CD8-positive, alpha-beta memory T cell (primary cell): ENCODE results near the gene METAP1D. TPM values are rescaled to one million over a fixed set of nuclear protein-coding genes. Genes with fewer than 3 reads are reported as not detected.
A peak's percentile ranks its signal among the peaks of the same experiment; 100 is the strongest.

ENCODE experiments used
- CTCF ChIA-PET: fragments of 350-600 bp; sonication (Branson Sonifier 250); formaldehyde crosslinking; loops from one replicate; lab custom pipeline; 2021; ENCODE audit warnings: antibody characterized with exemption; lab: Charles Lee
- POLR2A ChIA-PET: fragments of 350-600 bp; sonication (Branson Sonifier 250); formaldehyde crosslinking; loops from one replicate; lab custom pipeline; 2021; ENCODE audit warnings: antibody characterized with exemption; lab: Charles Lee
- DNase-seq, 5 donors: peaks; one replicate each; pipeline versions ENCODE4 v3.0.0 to v3.0.0-alpha.2; 2020 to 2022; ENCODE audit warnings: mixed read lengths in 1 of 5
- H3K27ac ChIP-seq: one replicate; pipeline ENCODE4 v1.7.0; 2013; ENCODE audit warnings: low read depth, mild to moderate bottlenecking, low read length, moderate library complexity
- H3K27me3 ChIP-seq: 2 replicates; pipeline ENCODE4 v1.7.0; 2013; ENCODE audit warnings: low read length, mild to moderate bottlenecking; ENCODE audit not compliant: insufficient read depth, poor library complexity, severe bottlenecking
- H3K36me3 ChIP-seq: 2 replicates; pipeline ENCODE4 v1.7.0; 2013; ENCODE audit warnings: mild to moderate bottlenecking, low read length, moderate library complexity; ENCODE audit not compliant: insufficient read depth
- H3K4me1 ChIP-seq: 2 replicates; pipeline ENCODE4 v1.7.0; 2013; ENCODE audit warnings: mild to moderate bottlenecking, low read length, moderate library complexity; ENCODE audit not compliant: insufficient read depth
- H3K4me3 ChIP-seq: 2 replicates; pipeline ENCODE4 v1.7.0; 2013; ENCODE audit warnings: mild to moderate bottlenecking, low read length
- H3K9me3 ChIP-seq: 2 replicates; pipeline ENCODE4 v1.7.0; 2013; ENCODE audit warnings: mild to moderate bottlenecking, low read length
- H3K27ac Mint-ChIP-seq, 8 donors: one replicate each; pipeline ENCODE4 v1.8.0; 2020 to 2021; ENCODE audit warnings: mixed read lengths in 8 of 8, mild to moderate bottlenecking in 6 of 8, inconsistent platforms in 3 of 8, moderate library complexity in 3 of 8
- H3K27me3 Mint-ChIP-seq, 2 donors: one replicate each; pipeline ENCODE4 v1.8.0; 2020 to 2021; ENCODE audit warnings: mixed read lengths in 2 of 2, mild to moderate bottlenecking in 1 of 2, moderate library complexity in 1 of 2
- H3K36me3 Mint-ChIP-seq, 3 donors: one replicate each; pipeline ENCODE4 v1.8.0; 2020 to 2021; ENCODE audit warnings: mixed read lengths in 3 of 3, inconsistent platforms in 1 of 3, mild to moderate bottlenecking in 1 of 3
- H3K4me1 Mint-ChIP-seq, 3 donors: one replicate each; pipeline ENCODE4 v1.8.0; 2020 to 2021; ENCODE audit warnings: mixed read lengths in 3 of 3, inconsistent platforms in 1 of 3, mild to moderate bottlenecking in 1 of 3
- H3K4me3 Mint-ChIP-seq, 7 donors: one replicate each; pipeline ENCODE4 v1.8.0; 2020 to 2021; ENCODE audit warnings: mixed read lengths in 7 of 7, mild to moderate bottlenecking in 6 of 7, moderate library complexity in 4 of 7, inconsistent platforms in 2 of 7
- H3K9me3 Mint-ChIP-seq, 5 donors: one replicate each; pipeline ENCODE4 v1.8.0; 2020 to 2022; ENCODE audit warnings: mixed read lengths in 5 of 5, mild to moderate bottlenecking in 3 of 5, moderate library complexity in 2 of 5, inconsistent platforms in 1 of 5
- polyA plus RNA-seq: library from polyadenylated mRNA; unstranded; fragments of 300-500 nt; fragmentation: Illumina TruSeq; gene quantifications from one replicate; pipeline ENCODE4 v1.2.3, GENCODE V29; 2021
- total RNA-seq, 2 experiments: library from RNA; stranded (reverse); gene quantifications; one replicate each; pipeline ENCODE4 v1.2.3, GENCODE V29; 2021

The METAP1D gene
- total and polyA plus RNA-seq, 3 experiments from 2014 or later: 2.7 to 10.2 (median 9.0) TPM

- Histone ChIP-seq H3K9me3 (no peaks in the 10 kb centered on the region), H3K4me3 (peak overlapping the region; percentile 11), H3K27ac (no peak overlapping the region), H3K27me3 (peaks cover 77% of the 10 kb centered on the region), H3K4me1 (peaks cover 31% of the 10 kb centered on the region), H3K36me3 (no peaks in the 10 kb centered on the region)
- peaks cover 75 to 80% of the 10 kb centered on the region in 2 donors for H3K27me3 Mint-ChIP-seq
- ChIA-PET POLR2A (interaction anchor here (0.6 kb wide), 1 partner anchor 479 kb away, joined by 4 read pairs; no protein-coding TSS in a partner anchor), CTCF (interaction anchor here (0.7 to 2.2 kb wide), 12 partner anchors 10 to 511 kb away, joined by 3 to 9 read pairs (median 5); partner anchors contain the start of gene DLX1)
- no peaks in the 10 kb centered on the region for H3K36me3 Mint-ChIP-seq
- H3K4me3 Mint-ChIP-seq: peak overlapping the region; percentile 19 to 60 (median 46)
- H3K9me3 Mint-ChIP-seq: peaks cover 0 to 8% (median 2%) of the 10 kb centered on the region in 5 donors
- H3K4me1 Mint-ChIP-seq: peaks cover 39 to 57% (median 48%) of the 10 kb centered on the region in 3 donors
- H3K27ac Mint-ChIP-seq: peak overlapping the region in 1 of 8 donors; percentile 77
- peak in 2 of 5 donors; percentile 38 to 63 for DNase-seq
Measured at GRCh38 chr2:172106108-172106961, 106.6 kb downstream of the METAP1D start.

GRCh38 chr2:172107690-172108586 lies 108.2 kb downstream of the METAP1D start:
- peaks cover 68% of the 10 kb centered on the region in 2 donors for H3K27me3 Mint-ChIP-seq
- ChIA-PET CTCF (interaction anchor here (0.8 to 1.6 kb wide), 3 partner anchors 21 to 509 kb away, joined by 3 to 5 read pairs (median 3); no protein-coding TSS in a partner anchor), POLR2A (no interaction called here)
- no peak overlapping the region for H3K4me3 ChIP-seq
- H3K36me3 Mint-ChIP-seq: no peaks in the 10 kb centered on the region
- H3K4me3 Mint-ChIP-seq: peak overlapping the region in 2 of 7 donors; percentile 73 to 85
- no peaks in the 10 kb centered on the region for H3K36me3 ChIP-seq
- no peaks in the 10 kb centered on the region for H3K9me3 ChIP-seq
- H3K9me3 Mint-ChIP-seq: peaks cover 0 to 6% (median 2%) of the 10 kb centered on the region in 5 donors
- H3K27ac ChIP-seq: no peak overlapping the region
- DNase-seq: no peak
- peaks cover 21% of the 10 kb centered on the region for H3K4me1 ChIP-seq
- H3K4me1 Mint-ChIP-seq: peaks cover 27 to 42% (median 33%) of the 10 kb centered on the region in 3 donors
- peaks cover 62% of the 10 kb centered on the region for H3K27me3 ChIP-seq
- H3K27ac Mint-ChIP-seq: peak overlapping the region in 3 of 8 donors; percentile 31 to 76 (median 46)

GRCh38 chr2:172108587-172108930 lies 108.8 kb downstream of the METAP1D start:
- Histone ChIP-seq H3K36me3 (no peaks in the 10 kb centered on the region), H3K27ac (no peak overlapping the region), H3K27me3 (peaks cover 56% of the 10 kb centered on the region), H3K9me3 (no peaks in the 10 kb centered on the region), H3K4me1 (peaks cover 15% of the 10 kb centered on the region), H3K4me3 (no peak overlapping the region)
- Mint-ChIP-seq H3K4me1 (peaks cover 21 to 36% (median 26%) of the 10 kb centered on the region in 3 donors), H3K4me3 (peak overlapping the region in 2 of 7 donors; percentile 34 to 85), H3K27ac (peak overlapping the region in 3 of 8 donors; percentile 31 to 76 (median 46)), H3K36me3 (no peaks in the 10 kb centered on the region), H3K27me3 (peaks cover 62 to 68% of the 10 kb centered on the region in 2 donors), H3K9me3 (peaks cover 0 to 6% (median 2%) of the 10 kb centered on the region in 5 donors)
- ChIA-PET POLR2A (no interaction called here), CTCF (interaction anchor here (0.8 to 1.1 kb wide), 2 partner anchors 22 to 358 kb away, joined by 3 read pairs; no protein-coding TSS in a partner anchor)
- no peak for DNase-seq

GRCh38 chr2:172109256-172109987 lies 109.7 kb downstream of the METAP1D start:
- Histone ChIP-seq H3K4me3 (no peak overlapping the region), H3K4me1 (peaks cover 7% of the 10 kb centered on the region), H3K27ac (no peak overlapping the region), H3K36me3 (no peaks in the 10 kb centered on the region), H3K9me3 (no peaks in the 10 kb centered on the region), H3K27me3 (peaks cover 47% of the 10 kb centered on the region)
- Mint-ChIP-seq H3K27ac (peak overlapping the region in 1 of 8 donors; percentile 75), H3K4me3 (no peak overlapping the region), H3K4me1 (peaks cover 13 to 28% (median 18%) of the 10 kb centered on the region in 3 donors), H3K9me3 (peaks cover 0 to 4% (median 0%) of the 10 kb centered on the region in 5 donors), H3K27me3 (peaks cover 56 to 63% of the 10 kb centered on the region in 2 donors), H3K36me3 (no peaks in the 10 kb centered on the region)
- POLR2A ChIA-PET: interaction anchor here (0.9 kb wide), 1 partner anchor 337 kb away, joined by 3 read pairs; no protein-coding TSS in a partner anchor
- CTCF ChIA-PET: interaction anchor here (1.1 kb wide), 1 partner anchor 357 kb away, joined by 3 read pairs; no protein-coding TSS in a partner anchor
- DNase-seq: no peak

GRCh38 chr2:172109988-172110811 lies 110.4 kb downstream of the METAP1D start:
- no peaks in the 10 kb centered on the region for H3K9me3 ChIP-seq
- Mint-ChIP-seq H3K9me3 (peaks cover 0 to 2% (median 0%) of the 10 kb centered on the region in 5 donors), H3K36me3 (no peaks in the 10 kb centered on the region), H3K27ac (peak overlapping the region in 1 of 8 donors; percentile 75), H3K27me3 (peaks cover 50 to 64% of the 10 kb centered on the region in 2 donors), H3K4me1 (peaks cover 12 to 27% (median 17%) of the 10 kb centered on the region in 3 donors), H3K4me3 (no peak overlapping the region)
- ChIA-PET POLR2A (interaction anchor here (0.9 kb wide), 1 partner anchor 336 kb away, joined by 3 read pairs; no protein-coding TSS in a partner anchor), CTCF (no interaction called here)
- H3K27me3 ChIP-seq: peaks cover 39% of the 10 kb centered on the region
- H3K4me1 ChIP-seq: peaks cover 7% of the 10 kb centered on the region
- no peak for DNase-seq
- no peaks in the 10 kb centered on the region for H3K36me3 ChIP-seq
- H3K27ac ChIP-seq: no peak overlapping the region
- no peak overlapping the region for H3K4me3 ChIP-seq

GRCh38 chr2:172113617-172114016 lies 113.9 kb downstream of the METAP1D start:
- H3K4me1 Mint-ChIP-seq: peaks cover 0 to under 1% (median 0%) of the 10 kb centered on the region in 3 donors
- peaks cover 19 to 45% of the 10 kb centered on the region in 2 donors for H3K27me3 Mint-ChIP-seq
- no peak overlapping the region for H3K4me3 Mint-ChIP-seq
- ChIA-PET POLR2A (interaction anchor here (0.6 kb wide), 1 partner anchor 432 kb away, joined by 3 read pairs; no protein-coding TSS in a partner anchor), CTCF (interaction anchor here (0.7 to 2.9 kb wide), 9 partner anchors 9 to 410 kb away, joined by 3 to 8 read pairs (median 5); no protein-coding TSS in a partner anchor)
- H3K36me3 Mint-ChIP-seq: no peaks in the 10 kb centered on the region
- no peak for DNase-seq
- Histone ChIP-seq H3K27ac (no peak overlapping the region), H3K4me1 (no peaks in the 10 kb centered on the region), H3K4me3 (no peak overlapping the region), H3K36me3 (no peaks in the 10 kb centered on the region), H3K27me3 (peaks cover 11% of the 10 kb centered on the region), H3K9me3 (no peaks in the 10 kb centered on the region)
- no peaks in the 10 kb centered on the region for H3K9me3 Mint-ChIP-seq
- no peak overlapping the region for H3K27ac Mint-ChIP-seq
